Measurements from ENCODE around the gene SKA3.
A peak's percentile ranks its signal among the peaks of the same experiment; 100 is the strongest.
"Not testable (repeated sequence)": the region's sequence is repeated elsewhere in the genome, so short reads cannot be mapped to it uniquely, and the experiment has no call there.

SKA3 gene

GRCh38 chr13:21165606-21166005 lies 10.7 kb downstream of the SKA3 start:
- not testable (repeated sequence) for FAIRE-seq

GRCh38 chr13:21164631-21165030 lies 11.7 kb downstream of the SKA3 start:
- no peak for FAIRE-seq

GRCh38 chr13:21152251-21152899 lies 24.0 kb downstream of the SKA3 start:
- FAIRE-seq = no peak

- no peak for FAIRE-seq
These were observed 26.3 kb downstream of the SKA3 start for GRCh38 chr13:21150013-21150412.

GRCh38 chr13:21149568-21149967 lies 26.8 kb downstream of the SKA3 start:
- no peak for FAIRE-seq

GRCh38 chr13:21148557-21149258 lies 27.6 kb downstream of the SKA3 start:
- no peak for FAIRE-seq

- FAIRE-seq = no peak
These were observed 28.5 kb downstream of the SKA3 start for GRCh38 chr13:21147827-21148226.

- FAIRE-seq = no peak
These were observed 33.6 kb downstream of the SKA3 start for GRCh38 chr13:21142766-21143165.

GRCh38 chr13:21139374-21139773 lies 37.0 kb downstream of the SKA3 start:
- FAIRE-seq = no peak

- no peak for FAIRE-seq
These were observed 37.8 kb downstream of the SKA3 start for GRCh38 chr13:21138561-21138960.

GRCh38 chr13:21137696-21138095 lies 38.7 kb downstream of the SKA3 start:
- FAIRE-seq = no peak

GRCh38 chr13:21135833-21136232 lies 40.5 kb downstream of the SKA3 start:
- not testable (repeated sequence) for FAIRE-seq

GRCh38 chr13:21134475-21134874 lies 41.9 kb downstream of the SKA3 start:
- FAIRE-seq = no peak

- FAIRE-seq = no peak
These were observed 43.3 kb downstream of the SKA3 start for GRCh38 chr13:21133077-21133476.

GRCh38 chr13:21130116-21130515 lies 46.2 kb downstream of the SKA3 start:
- FAIRE-seq = no peak

- FAIRE-seq = no peak
These were observed 51.5 kb downstream of the SKA3 start for GRCh38 chr13:21124852-21125251.

GRCh38 chr13:21123956-21124355 lies 52.4 kb downstream of the SKA3 start:
- no peak for FAIRE-seq

GRCh38 chr13:21121616-21122015 lies 54.7 kb downstream of the SKA3 start:
- FAIRE-seq = no peak

GRCh38 chr13:21120191-21120590 lies 56.2 kb downstream of the SKA3 start:
- FAIRE-seq = no peak

- peak; percentile 98 for FAIRE-seq
These were observed 56.8 kb downstream of the SKA3 start for GRCh38 chr13:21119526-21119925.

- FAIRE-seq = no peak
These were observed 58.2 kb downstream of the SKA3 start for GRCh38 chr13:21118180-21118579.

GRCh38 chr13:21117104-21117809 lies 59.1 kb downstream of the SKA3 start:
- no peak for FAIRE-seq

GRCh38 chr13:21116141-21116540 lies 60.2 kb downstream of the SKA3 start:
- no peak for FAIRE-seq

GRCh38 chr13:21115231-21115630 lies 61.1 kb downstream of the SKA3 start:
- no peak for FAIRE-seq
